Ishikawa (cell line): ENCODE results near the gene MT1M.

ENCODE experiments used
- CEBPB ChIP-seq: IDR thresholded peaks from 2 replicates; pipeline ENCODE4 v1.6.1; 2012
- CREB1 ChIP-seq: IDR thresholded peaks from 2 replicates; pipeline ENCODE4 v1.6.1; 2012; ENCODE audit warnings: low read depth
- EP300 ChIP-seq: IDR thresholded peaks from 2 replicates; pipeline ENCODE4 v1.6.1; 2012; ENCODE audit warnings: borderline replicate concordance
- TAF1 ChIP-seq: IDR thresholded peaks from 2 replicates; pipeline ENCODE4 v1.6.1; 2012; ENCODE audit warnings: low read depth, mild to moderate bottlenecking
- TEAD4 ChIP-seq: IDR thresholded peaks from 2 replicates; pipeline ENCODE4 v1.6.1; 2012
- TF ChIP-seq, protein P1 (sequence below): IDR thresholded peaks from 2 replicates; pipeline ENCODE4 v1.6.1; 2012
- TF ChIP-seq, protein P2 (sequence below): IDR thresholded peaks from 2 replicates; pipeline ENCODE4 v1.6.1; 2012; ENCODE audit warnings: low read depth, mild to moderate bottlenecking

- TF ChIP-seq, protein P1, sequence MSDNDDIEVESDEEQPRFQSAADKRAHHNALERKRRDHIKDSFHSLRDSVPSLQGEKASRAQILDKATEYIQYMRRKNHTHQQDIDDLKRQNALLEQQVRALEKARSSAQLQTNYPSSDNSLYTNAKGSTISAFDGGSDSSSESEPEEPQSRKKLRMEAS = no peak
- TF ChIP-seq, protein P2, sequence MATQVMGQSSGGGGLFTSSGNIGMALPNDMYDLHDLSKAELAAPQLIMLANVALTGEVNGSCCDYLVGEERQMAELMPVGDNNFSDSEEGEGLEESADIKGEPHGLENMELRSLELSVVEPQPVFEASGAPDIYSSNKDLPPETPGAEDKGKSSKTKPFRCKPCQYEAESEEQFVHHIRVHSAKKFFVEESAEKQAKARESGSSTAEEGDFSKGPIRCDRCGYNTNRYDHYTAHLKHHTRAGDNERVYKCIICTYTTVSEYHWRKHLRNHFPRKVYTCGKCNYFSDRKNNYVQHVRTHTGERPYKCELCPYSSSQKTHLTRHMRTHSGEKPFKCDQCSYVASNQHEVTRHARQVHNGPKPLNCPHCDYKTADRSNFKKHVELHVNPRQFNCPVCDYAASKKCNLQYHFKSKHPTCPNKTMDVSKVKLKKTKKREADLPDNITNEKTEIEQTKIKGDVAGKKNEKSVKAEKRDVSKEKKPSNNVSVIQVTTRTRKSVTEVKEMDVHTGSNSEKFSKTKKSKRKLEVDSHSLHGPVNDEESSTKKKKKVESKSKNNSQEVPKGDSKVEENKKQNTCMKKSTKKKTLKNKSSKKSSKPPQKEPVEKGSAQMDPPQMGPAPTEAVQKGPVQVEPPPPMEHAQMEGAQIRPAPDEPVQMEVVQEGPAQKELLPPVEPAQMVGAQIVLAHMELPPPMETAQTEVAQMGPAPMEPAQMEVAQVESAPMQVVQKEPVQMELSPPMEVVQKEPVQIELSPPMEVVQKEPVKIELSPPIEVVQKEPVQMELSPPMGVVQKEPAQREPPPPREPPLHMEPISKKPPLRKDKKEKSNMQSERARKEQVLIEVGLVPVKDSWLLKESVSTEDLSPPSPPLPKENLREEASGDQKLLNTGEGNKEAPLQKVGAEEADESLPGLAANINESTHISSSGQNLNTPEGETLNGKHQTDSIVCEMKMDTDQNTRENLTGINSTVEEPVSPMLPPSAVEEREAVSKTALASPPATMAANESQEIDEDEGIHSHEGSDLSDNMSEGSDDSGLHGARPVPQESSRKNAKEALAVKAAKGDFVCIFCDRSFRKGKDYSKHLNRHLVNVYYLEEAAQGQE = no peak
- TF ChIP-seq TAF1 = no peak
- TF ChIP-seq TEAD4 = no peak
- no peak for TF ChIP-seq CREB1
- TF ChIP-seq CEBPB = no peak
- TF ChIP-seq EP300 = no peak
Observed at GRCh38 chr16:56675685-56676210, 43.3 kb downstream of the MT1M start.
